Islet precursor cell (in vitro differentiated cells): ENCODE measurements around the gene GABRR3.
"Not testable (repeated sequence)": the region's sequence is repeated elsewhere in the genome, so short reads cannot be mapped to it uniquely, and the experiment has no call there.

Experiments
- DNase-seq: peaks from one replicate; pipeline ENCODE4 v3.0.0-alpha.2; 2018

The GABRR3 gene

GRCh38 chr3:98021830-98022560 lies 13.1 kb downstream of the GABRR3 start:
- DNase-seq: no peak

- no peak for DNase-seq
Measured at GRCh38 chr3:98020412-98020811, 14.7 kb downstream of the GABRR3 start.

- no peak for DNase-seq
Measured at GRCh38 chr3:98018301-98018700, 16.8 kb downstream of the GABRR3 start.

GRCh38 chr3:98014268-98014585 lies 20.9 kb downstream of the GABRR3 start:
- DNase-seq: no peak

- DNase-seq: no peak
Measured at GRCh38 chr3:98013411-98014267, 21.5 kb downstream of the GABRR3 start.

GRCh38 chr3:98012979-98013378 lies 22.1 kb downstream of the GABRR3 start:
- no peak for DNase-seq

GRCh38 chr3:98010883-98011449 lies 24.1 kb downstream of the GABRR3 start:
- DNase-seq: not testable (repeated sequence)

- DNase-seq: no peak
Measured at GRCh38 chr3:98010194-98010882, 24.8 kb downstream of the GABRR3 start.

- no peak for DNase-seq
Measured at GRCh38 chr3:98008855-98009254, 26.3 kb downstream of the GABRR3 start.

- no peak for DNase-seq
Measured at GRCh38 chr3:98005438-98005837, 29.7 kb downstream of the GABRR3 start.

- no peak for DNase-seq
Measured at GRCh38 chr3:98004721-98005120, 30.4 kb downstream of the GABRR3 start.

GRCh38 chr3:98003306-98003969 lies 31.7 kb downstream of the GABRR3 start:
- DNase-seq: no peak

- DNase-seq: no peak
Measured at GRCh38 chr3:98002717-98003116, 32.4 kb downstream of the GABRR3 start.

- no peak for DNase-seq
Measured at GRCh38 chr3:97999994-98000393, 35.1 kb downstream of the GABRR3 start.

- no peak for DNase-seq
Measured at GRCh38 chr3:97999103-97999502, 36.0 kb downstream of the GABRR3 start.

- DNase-seq: no peak
Measured at GRCh38 chr3:97996988-97997387, 38.1 kb downstream of the GABRR3 start.

GRCh38 chr3:97994328-97994945 lies 40.7 kb downstream of the GABRR3 start:
- DNase-seq: no peak

- no peak for DNase-seq
Measured at GRCh38 chr3:97993526-97993925, 41.6 kb downstream of the GABRR3 start.

GRCh38 chr3:97992547-97993173 lies 42.5 kb downstream of the GABRR3 start:
- no peak for DNase-seq

- no peak for DNase-seq
Measured at GRCh38 chr3:97991293-97991682, 43.8 kb downstream of the GABRR3 start.

- no peak for DNase-seq
Measured at GRCh38 chr3:97990624-97991292, 44.4 kb downstream of the GABRR3 start.
